CD14-positive monocyte (primary cell): ENCODE data around the gene PIK3R2. TPM values are rescaled to one million over a fixed set of nuclear protein-coding genes. Genes with fewer than 3 reads are reported as not detected.

Experiments
- DNase-seq, 3 donors: peaks; one replicate each; pipeline ENCODE4 v3.0.0-alpha.2; 2011 to 2022
- H2AFZ ChIP-seq: 2 replicates; pipeline ENCODE4 v1.6.0; 2012; ENCODE audit warnings: mild to moderate bottlenecking, low read depth, low read length, inconsistent platforms; ENCODE audit not compliant: insufficient read depth, poor library complexity, severe bottlenecking
- H3K27ac ChIP-seq, 2 donors: 1 replicate in 1 of 2; 2 replicates in 1 of 2; pipeline ENCODE4 v1.5.1; 2012 to 2013; ENCODE audit warnings: low read length in 2 of 2, control low read depth in 1 of 2, inconsistent platforms in 1 of 2, low read depth in 1 of 2, mild to moderate bottlenecking in 1 of 2
- H3K27me3 ChIP-seq, 2 donors: one replicate each; pipeline versions ENCODE4 v1.6.0 to v1.6.1; 2011 to 2013; ENCODE audit warnings: low read length in 2 of 2; ENCODE audit not compliant: control insufficient read depth in 2 of 2, insufficient read depth in 2 of 2
- H3K36me3 ChIP-seq, 2 donors: replicated peaks in 1 of 2; 1 replicate in 1 of 2; 2 replicates in 1 of 2; pipeline versions ENCODE4 v1.5.1 to v1.6.1; 2012 to 2013; ENCODE audit warnings: low read length in 2 of 2, control low read depth in 1 of 2, inconsistent platforms in 1 of 2, mild to moderate bottlenecking in 1 of 2; ENCODE audit not compliant: insufficient read depth in 2 of 2, control insufficient read depth in 1 of 2
- H3K4me1 ChIP-seq, 2 donors: 1 replicate in 1 of 2; 2 replicates in 1 of 2; pipeline versions ENCODE4 v1.5.1 to v1.6.1; 2012 to 2013; ENCODE audit warnings: low read length in 2 of 2, control low read depth in 1 of 2, inconsistent platforms in 1 of 2, mild to moderate bottlenecking in 1 of 2, moderate library complexity in 1 of 2; ENCODE audit not compliant: insufficient read depth in 2 of 2, control insufficient read depth in 1 of 2
- H3K4me2 ChIP-seq: replicated peaks from 2 replicates; pipeline ENCODE3; 2012; ENCODE audit warnings: low read length, moderate library complexity, mild to moderate bottlenecking; ENCODE audit not compliant: poor library complexity, severe bottlenecking; ENCODE audit errors: extremely low read depth
- H3K4me3 ChIP-seq, 3 experiments: fragments of 200-600 bp in 1 of 3; sonication (generic) in 1 of 3; replicated peaks in 1 of 3; 1 replicate in 2 of 3; 2 replicates in 1 of 3; pipeline ENCODE4 v1.5.1; 2011 to 2013; ENCODE audit warnings: low read length in 3 of 3, mild to moderate bottlenecking in 3 of 3, control low read depth in 2 of 3, low read depth in 2 of 3, inconsistent platforms in 1 of 3, moderate library complexity in 1 of 3
- H3K79me2 ChIP-seq: 2 replicates; pipeline ENCODE4 v1.6.0; 2012; ENCODE audit warnings: mild to moderate bottlenecking, control low read depth, inconsistent platforms, low read length, moderate library complexity; ENCODE audit not compliant: insufficient read depth
- H3K9ac ChIP-seq: 2 replicates; pipeline ENCODE4 v1.6.0; 2017; ENCODE audit warnings: low read length, mild to moderate bottlenecking; ENCODE audit not compliant: insufficient read depth, poor library complexity, severe bottlenecking
- H3K9me3 ChIP-seq, 2 donors: replicated peaks in 1 of 2; 1 replicate in 1 of 2; 2 replicates in 1 of 2; pipeline versions ENCODE4 v1.5.1 to v1.6.1; 2012 to 2013; ENCODE audit warnings: low read length in 2 of 2, control low read depth in 1 of 2; ENCODE audit not compliant: control insufficient read depth in 1 of 2, insufficient read depth in 1 of 2
- H4K20me1 ChIP-seq: 2 replicates; pipeline ENCODE4 v1.6.0; 2012; ENCODE audit warnings: mild to moderate bottlenecking, low read length, control low read depth, moderate library complexity; ENCODE audit not compliant: insufficient read depth
- H3K27ac Mint-ChIP-seq, 7 donors: one replicate each; pipeline ENCODE4 v1.8.0; 2020; ENCODE audit warnings: mild to moderate bottlenecking in 7 of 7, mixed read lengths in 7 of 7, moderate library complexity in 6 of 7, inconsistent platforms in 2 of 7
- H3K27me3 Mint-ChIP-seq, 3 donors: one replicate each; pipeline ENCODE4 v1.8.0; 2021 to 2022; ENCODE audit warnings: low read depth in 3 of 3, mild to moderate bottlenecking in 3 of 3, mixed read lengths in 3 of 3, moderate library complexity in 3 of 3, inconsistent platforms in 1 of 3
- H3K36me3 Mint-ChIP-seq, 2 donors: one replicate each; pipeline ENCODE4 v1.8.0; 2020; ENCODE audit warnings: mixed read lengths in 2 of 2, inconsistent platforms in 1 of 2, mild to moderate bottlenecking in 1 of 2
- H3K4me1 Mint-ChIP-seq: one replicate; pipeline ENCODE4 v1.8.0; 2020; ENCODE audit warnings: mild to moderate bottlenecking, mixed read lengths
- H3K4me3 Mint-ChIP-seq, 2 donors: one replicate each; pipeline ENCODE4 v1.8.0; 2020; ENCODE audit warnings: mild to moderate bottlenecking in 2 of 2, mixed read lengths in 2 of 2, moderate library complexity in 1 of 2
- H3K9me3 Mint-ChIP-seq, 7 donors: one replicate each; pipeline ENCODE4 v1.8.0; 2020 to 2022; ENCODE audit warnings: mixed read lengths in 7 of 7, mild to moderate bottlenecking in 6 of 7, moderate library complexity in 6 of 7, inconsistent platforms in 2 of 7
- CTCF ChIP-seq: fragments of 200-600 bp; IDR thresholded peaks from one replicate; pipeline ENCODE4 v1.8.0; 2022; ENCODE audit warnings: antibody characterized with exemption, mild to moderate bottlenecking
- WGBS: methylation state at CpG from one replicate; pipeline ENCODE4 v1.1.5; 2013; ENCODE audit warnings: missing lambda C conversion rate; ENCODE audit not compliant: insufficient coverage; 5-methylcytosine and 5-hydroxymethylcytosine counted together
- intact Hi-C, 2 donors: fragments of 100-400 bp; cut with micrococcal nuclease; formaldehyde crosslinking; loops; one replicate each; pipeline versions ENCODE4 v1.15.0 to v1.15.1; 2023
- polyA plus RNA-seq, 3 donors: library from polyadenylated mRNA; depleted of rRNA in 1 of 3; unstranded in 2 of 3; stranded (reverse) in 1 of 3; fragments of 300-500 nt in 2 of 3; fragments of >200 nt in 1 of 3; fragmentation: Illumina TruSeq in 2 of 3; gene quantifications; 1 replicate in 2 of 3; 2 replicates in 1 of 3; pipeline ENCODE4 v1.2.3, GENCODE V29; 2012 to 2021

The PIK3R2 gene
- polyA plus RNA-seq, 3 donors, result 0.99 to 7.7 (median 2.0) TPM

GRCh38 chr19:18109341-18109732 lies 43.6 kb upstream of the PIK3R2 start:
- Mint-ChIP-seq H3K27ac (peak overlapping the region; percentile 69 to 88 (median 87)), H3K9me3 (no peaks in the 10 kb centered on the region), H3K4me1 (peaks cover 57% of the 10 kb centered on the region), H3K27me3 (peaks cover 0 to 3% (median 0%) of the 10 kb centered on the region in 3 donors), H3K36me3 (peaks cover 27 to 32% of the 10 kb centered on the region in 2 donors), H3K4me3 (peak overlapping the region; percentile 71 to 82)
- WGBS, result 55% methylated on average over 11 of the region's 12 CpGs
- TF ChIP-seq CTCF, result no peak
- H3K4me2 ChIP-seq, result peak overlapping the region; percentile 94
- H3K9me3 ChIP-seq, result no peaks in the 10 kb centered on the region
- H2AFZ ChIP-seq, result peak overlapping the region; percentile 86
- H3K36me3 ChIP-seq, result peaks cover 14 to 25% of the 10 kb centered on the region in 2 donors
- H3K4me3 ChIP-seq, result peak overlapping the region; percentile 42 to 95 (median 94)
- intact Hi-C loops, result no loop called here
- peaks cover 38% of the 10 kb centered on the region for H4K20me1 ChIP-seq
- H3K79me2 ChIP-seq, result peaks cover 43% of the 10 kb centered on the region
- DNase-seq, result no peak
- peak overlapping the region; percentile 90 for H3K9ac ChIP-seq
- H3K27ac ChIP-seq, result peak overlapping the region; percentile 49 to 87
- peaks cover 53 to 79% of the 10 kb centered on the region in 2 donors for H3K4me1 ChIP-seq
- H3K27me3 ChIP-seq, result no peaks in the 10 kb centered on the region

GRCh38 chr19:18109733-18110608 lies 43.0 kb upstream of the PIK3R2 start:
- peak; percentile 44 to 69 (median 54) for DNase-seq

More at GRCh38 chr19:18109733-18110608, 43.0 kb upstream of the PIK3R2 start:
- intact Hi-C loops, result loop anchor here (5.0 kb wide), 3 partner anchors 57 to 142 kb away; no protein-coding TSS in a partner anchor
- H3K27ac Mint-ChIP-seq, result peak overlapping the region; percentile 69 to 88 (median 85)
- H3K27me3 Mint-ChIP-seq, result peaks cover 0 to 3% (median 0%) of the 10 kb centered on the region in 3 donors
- peaks cover 49% of the 10 kb centered on the region for H3K79me2 ChIP-seq
- peak overlapping the region; percentile 87 to 95 (median 94) for H3K4me3 ChIP-seq
- peaks cover 59% of the 10 kb centered on the region for H3K4me1 Mint-ChIP-seq
- H3K36me3 ChIP-seq, result peaks cover 20 to 32% of the 10 kb centered on the region in 2 donors
- H3K9me3 Mint-ChIP-seq, result no peaks in the 10 kb centered on the region
- H3K36me3 Mint-ChIP-seq, result peaks cover 34 to 38% of the 10 kb centered on the region in 2 donors
- peak overlapping the region; percentile 49 to 87 for H3K27ac ChIP-seq
- under 1% methylated on average over 79 of the region's 92 CpGs for WGBS
- H3K9me3 ChIP-seq, result no peaks in the 10 kb centered on the region
- H3K4me2 ChIP-seq, result peak overlapping the region; percentile 94
- peak overlapping the region; percentile 90 for H3K9ac ChIP-seq
- H3K4me1 ChIP-seq, result peaks cover 48 to 73% of the 10 kb centered on the region in 2 donors
- no peak for TF ChIP-seq CTCF
- peak overlapping the region; percentile 83 to 89 for H3K4me3 Mint-ChIP-seq
- H4K20me1 ChIP-seq, result peaks cover 44% of the 10 kb centered on the region
- H3K27me3 ChIP-seq, result no peaks in the 10 kb centered on the region
- H2AFZ ChIP-seq, result peak overlapping the region; percentile 86
